HEK293 (cell line): ENCODE results near the gene CACNB2.

Experiments used
- CTCF ChIP-seq: fragments of 450-650 bp; formaldehyde crosslinking; IDR thresholded peaks from 2 replicates; pipeline ENCODE4 v1.5.1; 2016; ENCODE audit warnings: missing biosample characterization, missing genetic modification characterization
- TSHZ1 ChIP-seq: fragments of 450-650 bp; formaldehyde crosslinking; IDR thresholded peaks from 2 replicates; pipeline ENCODE4 v1.5.1; 2016; ENCODE audit warnings: missing biosample characterization, missing genetic modification characterization, borderline replicate concordance
- ZBTB7A ChIP-seq: fragments of 450-650 bp; formaldehyde crosslinking; IDR thresholded peaks from 2 replicates; pipeline ENCODE4 v1.5.1; 2016; ENCODE audit warnings: low read depth, missing biosample characterization, missing genetic modification characterization
- ZNF157 ChIP-seq: fragments of 450-650 bp; formaldehyde crosslinking; IDR thresholded peaks from 2 replicates; pipeline ENCODE4 v1.5.1; 2016; ENCODE audit warnings: missing biosample characterization, missing genetic modification characterization
- ZNF280C ChIP-seq: fragments of 450-650 bp; formaldehyde crosslinking; IDR thresholded peaks from 2 replicates; pipeline ENCODE4 v1.5.1; 2016; ENCODE audit warnings: missing biosample characterization, missing genetic modification characterization
- ZNF302 ChIP-seq: fragments of 450-650 bp; formaldehyde crosslinking; IDR thresholded peaks from 2 replicates; pipeline ENCODE4 v1.5.1; 2016; ENCODE audit warnings: missing biosample characterization, missing genetic modification characterization, low read depth
- ZNF677 ChIP-seq: fragments of 450-650 bp; IDR thresholded peaks from 2 replicates; pipeline ENCODE4 v1.5.0; 2018; ENCODE audit warnings: missing biosample characterization, mild to moderate bottlenecking, missing genetic modification characterization, moderate library complexity
- ZNF76 ChIP-seq: fragments of 450-650 bp; formaldehyde crosslinking; IDR thresholded peaks from 2 replicates; pipeline ENCODE4; 2016; ENCODE audit warnings: low read depth, missing biosample characterization, missing genetic modification characterization, borderline replicate concordance
- ZNF843 ChIP-seq: fragments of 450-650 bp; formaldehyde crosslinking; IDR thresholded peaks from 2 replicates; pipeline ENCODE4 v1.5.1; 2016; ENCODE audit warnings: missing biosample characterization, missing genetic modification characterization

GRCh38 chr10:18236756-18237155, 96.5 kb downstream of the CACNB2 start:
- TF ChIP-seq CTCF (tag by site-specific recombination): no peak
- no peak for TF ChIP-seq ZNF843 (tag by site-specific recombination)
- TF ChIP-seq ZNF157 (tag by site-specific recombination): no peak
- TF ChIP-seq ZBTB7A (tag by site-specific recombination): no peak
- TF ChIP-seq ZNF280C (tag by site-specific recombination): no peak
- no peak for TF ChIP-seq ZNF302 (tag by site-specific recombination)
- no peak for TF ChIP-seq ZNF677 (tag by site-specific recombination)
- no peak for TF ChIP-seq TSHZ1
- TF ChIP-seq ZNF76 (tag by site-specific recombination): no peak
